Measurements from ENCODE around the gene TYROBP.
"Not testable (repeated sequence)": the region's sequence is repeated elsewhere in the genome, so short reads cannot be mapped to it uniquely, and the experiment has no call there.

Gene TYROBP

DNA sequence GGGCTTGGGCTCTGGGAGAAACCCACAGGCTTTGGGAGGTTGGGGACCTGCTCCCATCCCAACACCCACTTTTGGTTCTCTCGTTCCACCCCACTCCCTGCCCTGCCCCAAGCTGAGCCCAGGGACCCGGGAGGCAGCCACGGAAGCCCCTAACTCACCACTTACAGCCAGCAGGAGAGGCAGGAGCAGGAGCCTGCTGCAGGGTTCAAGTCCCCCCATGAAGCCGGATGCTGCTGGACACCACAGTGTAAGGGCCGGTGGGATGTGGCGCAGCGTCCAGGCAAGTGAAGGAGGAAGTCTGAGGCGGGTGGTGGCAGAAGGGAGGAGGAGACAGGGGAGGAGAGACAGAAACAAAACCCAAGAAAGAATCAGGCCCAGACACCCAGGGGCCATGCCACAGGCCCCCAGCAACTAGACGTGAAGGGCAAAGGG lies at the start of gene TYROBP:
Gene TYROBP, minus strand, starts transcription at position 286 of the 432 bp plus-strand sequence. Its CDS starts 67 bp downstream, at position 219.
- Histone ChIP-seq H3K36me3 (replicated peaks; ENCODE audit: insufficient read depth, low read length) (no peaks in the 10 kb centered on the region), H3K27me3 (replicated peaks; ENCODE audit: insufficient read depth, low read length) (peaks cover 50% of the 10 kb centered on the region), H3K9me2 (replicated peaks; ENCODE audit: insufficient read depth, low read length) (no peaks in the 10 kb centered on the region), H3K9me3 (replicated peaks; ENCODE audit: insufficient read depth, low read length) (no peaks in the 10 kb centered on the region), H3K4me2 (ENCODE audit: low read depth, low read length) (no peak within 1 kb of the TSS), H3K4me3 (ENCODE audit: low read length) (no peak within 1 kb of the TSS), H3K4me1 (ENCODE audit: low read length) (peaks cover 5% of the 10 kb centered on the region; the same call in 1 of the 2 replicates), H3K79me2 (ENCODE audit: low read length) (no peaks in the 10 kb centered on the region), H3K9ac (ENCODE audit: low read length) (no peak within 1 kb of the TSS), H3F3A (ENCODE audit: insufficient read depth, low read length) (no peaks in the 10 kb centered on the region; the same call in 1 of the 2 replicates), H4K20me1 (ENCODE audit: insufficient read depth, low read length) (no peaks in the 10 kb centered on the region), H2AFZ (ENCODE audit: low read length) (no peak within 1 kb of the TSS), H3K27ac (ENCODE audit: low read length) (no peak within 1 kb of the TSS)
- TF ChIP-seq, protein P1, sequence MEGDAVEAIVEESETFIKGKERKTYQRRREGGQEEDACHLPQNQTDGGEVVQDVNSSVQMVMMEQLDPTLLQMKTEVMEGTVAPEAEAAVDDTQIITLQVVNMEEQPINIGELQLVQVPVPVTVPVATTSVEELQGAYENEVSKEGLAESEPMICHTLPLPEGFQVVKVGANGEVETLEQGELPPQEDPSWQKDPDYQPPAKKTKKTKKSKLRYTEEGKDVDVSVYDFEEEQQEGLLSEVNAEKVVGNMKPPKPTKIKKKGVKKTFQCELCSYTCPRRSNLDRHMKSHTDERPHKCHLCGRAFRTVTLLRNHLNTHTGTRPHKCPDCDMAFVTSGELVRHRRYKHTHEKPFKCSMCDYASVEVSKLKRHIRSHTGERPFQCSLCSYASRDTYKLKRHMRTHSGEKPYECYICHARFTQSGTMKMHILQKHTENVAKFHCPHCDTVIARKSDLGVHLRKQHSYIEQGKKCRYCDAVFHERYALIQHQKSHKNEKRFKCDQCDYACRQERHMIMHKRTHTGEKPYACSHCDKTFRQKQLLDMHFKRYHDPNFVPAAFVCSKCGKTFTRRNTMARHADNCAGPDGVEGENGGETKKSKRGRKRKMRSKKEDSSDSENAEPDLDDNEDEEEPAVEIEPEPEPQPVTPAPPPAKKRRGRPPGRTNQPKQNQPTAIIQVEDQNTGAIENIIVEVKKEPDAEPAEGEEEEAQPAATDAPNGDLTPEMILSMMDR (IDR thresholded peaks at IDR 0.05; ENCODE audit: low read length), result no peak
- TF ChIP-seq EZH2phosphoT487 (IDR thresholded peaks at IDR 0.05; ENCODE audit: low read length), result no peak
- no peak for TF ChIP-seq EZH2 (optimal IDR thresholded peaks at IDR 0.05; ENCODE audit: low read depth, low read length)
- DNase-seq, result no peak

DNA sequence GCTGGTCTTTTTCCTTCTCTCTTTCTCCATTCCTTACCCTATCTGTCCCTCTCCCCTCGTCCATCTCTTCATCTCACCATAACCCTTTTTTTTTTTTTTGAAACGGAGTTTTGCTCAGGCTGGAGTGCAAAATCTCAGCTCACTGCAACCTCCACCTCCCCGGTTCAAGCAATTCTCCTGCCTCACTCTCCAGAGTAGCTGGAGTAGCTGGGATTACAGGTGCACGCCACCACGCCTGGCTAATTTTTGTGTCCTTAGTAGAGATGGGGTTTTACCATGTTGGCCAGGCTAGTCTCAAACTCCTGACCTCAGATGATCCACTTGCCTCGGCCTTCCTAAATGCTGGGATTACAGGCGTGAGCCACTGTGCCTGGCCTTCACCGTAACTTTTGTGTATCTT lies 49.3 kb upstream of the TYROBP start:
- not testable (repeated sequence) for H3K4me2 ChIP-seq (ENCODE audit: low read depth, low read length); H3K9me2 ChIP-seq (replicated peaks; ENCODE audit: insufficient read depth, low read length); H3K27ac ChIP-seq (ENCODE audit: low read length); H2AFZ ChIP-seq (ENCODE audit: low read length); H3K9me3 ChIP-seq (replicated peaks; ENCODE audit: insufficient read depth, low read length); H3K4me3 ChIP-seq (ENCODE audit: low read length); H3F3A ChIP-seq (ENCODE audit: insufficient read depth, low read length); H3K79me2 ChIP-seq (ENCODE audit: low read length); H3K36me3 ChIP-seq (replicated peaks; ENCODE audit: insufficient read depth, low read length); DNase-seq; H3K9ac ChIP-seq (ENCODE audit: low read length); H4K20me1 ChIP-seq (ENCODE audit: insufficient read depth, low read length); H3K4me1 ChIP-seq (ENCODE audit: low read length)
- H3K27me3 ChIP-seq (replicated peaks; ENCODE audit: insufficient read depth, low read length), result peaks cover 65% of the 10 kb centered on the region

DNA sequence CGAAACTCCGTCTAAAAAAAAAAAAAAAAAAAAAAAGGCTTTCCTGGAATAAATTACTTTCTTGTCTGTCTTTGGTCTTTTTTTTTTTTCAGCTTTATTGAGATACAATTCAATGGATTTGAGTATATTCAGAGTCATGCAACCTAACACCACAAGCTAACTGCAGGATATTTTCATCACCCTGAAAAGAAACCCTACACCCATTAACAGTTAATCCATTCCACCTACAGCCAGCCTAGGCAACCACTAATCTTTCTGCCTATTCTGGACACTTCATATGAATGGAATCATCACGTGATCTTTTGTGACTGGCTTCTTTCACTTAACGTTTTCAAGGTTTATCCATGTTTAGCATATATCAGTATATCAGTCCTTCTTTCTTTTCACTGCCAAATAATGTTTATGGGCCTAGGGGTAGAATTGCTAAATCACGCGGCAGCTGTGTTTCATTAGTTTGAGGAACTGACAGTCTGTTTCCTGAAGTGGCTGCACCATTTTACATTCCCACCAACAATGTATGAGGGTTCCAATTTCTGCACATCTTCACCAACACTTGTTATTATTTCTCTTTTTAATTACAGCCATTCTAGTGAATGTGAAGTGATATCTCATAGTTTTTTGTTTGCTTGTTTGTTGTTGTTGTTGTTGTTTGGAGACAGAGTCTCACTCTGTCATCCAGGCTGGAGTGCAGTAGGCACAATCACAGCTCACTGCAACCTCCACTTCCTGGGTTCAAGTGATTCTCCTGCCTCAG lies 48.0 kb upstream of the TYROBP start:
- Histone ChIP-seq H3K4me2 (ENCODE audit: low read depth, low read length) (no peak overlapping the region), H4K20me1 (ENCODE audit: insufficient read depth, low read length) (no peaks in the 10 kb centered on the region), H3K79me2 (ENCODE audit: low read length) (no peaks in the 10 kb centered on the region), H3K9me2 (replicated peaks; ENCODE audit: insufficient read depth, low read length) (no peaks in the 10 kb centered on the region), H3K4me1 (ENCODE audit: low read length) (no peaks in the 10 kb centered on the region), H3F3A (ENCODE audit: insufficient read depth, low read length) (no peaks in the 10 kb centered on the region), H3K27ac (ENCODE audit: low read length) (no peak overlapping the region), H3K9me3 (replicated peaks; ENCODE audit: insufficient read depth, low read length) (no peaks in the 10 kb centered on the region), H3K36me3 (replicated peaks; ENCODE audit: insufficient read depth, low read length) (no peaks in the 10 kb centered on the region), H2AFZ (ENCODE audit: low read length) (no peak overlapping the region), H3K27me3 (replicated peaks; ENCODE audit: insufficient read depth, low read length) (peaks cover 65% of the 10 kb centered on the region), H3K4me3 (ENCODE audit: low read length) (no peak overlapping the region), H3K9ac (ENCODE audit: low read length) (no peak overlapping the region)
- TF ChIP-seq, protein P1 (IDR thresholded peaks at IDR 0.05; ENCODE audit: low read length), result no peak
- TF ChIP-seq EZH2 (optimal IDR thresholded peaks at IDR 0.05; ENCODE audit: low read depth, low read length) (no peak), EZH2phosphoT487 (IDR thresholded peaks at IDR 0.05; ENCODE audit: low read length) (no peak)
- no peak for DNase-seq

DNA sequence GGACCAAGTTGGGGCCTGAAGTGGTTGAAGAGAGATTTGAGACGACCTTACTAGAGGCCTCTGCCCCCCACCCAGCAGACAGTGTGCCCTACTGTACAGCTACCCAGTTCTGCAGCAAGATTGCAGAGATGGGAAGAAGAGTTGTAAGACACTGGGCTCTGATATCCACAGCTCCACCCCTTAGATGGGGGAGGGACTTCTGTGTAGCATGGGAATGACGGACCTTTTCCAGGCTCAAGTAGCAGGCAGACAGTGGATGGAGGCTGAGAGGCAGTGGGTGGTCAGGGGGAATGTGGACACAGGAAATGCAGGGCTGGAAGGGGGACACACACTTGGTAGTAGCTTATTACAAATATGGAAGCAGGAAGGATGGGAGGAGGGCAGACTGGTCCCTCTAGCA lies 41.0 kb upstream of the TYROBP start:
- no peaks in the 10 kb centered on the region for H3K4me1 ChIP-seq (ENCODE audit: low read length)
- no peaks in the 10 kb centered on the region for H3K9me2 ChIP-seq (replicated peaks; ENCODE audit: insufficient read depth, low read length)
- H4K20me1 ChIP-seq (ENCODE audit: insufficient read depth, low read length), result no peaks in the 10 kb centered on the region
- H3F3A ChIP-seq (ENCODE audit: insufficient read depth, low read length), result no peaks in the 10 kb centered on the region
- H3K79me2 ChIP-seq (ENCODE audit: low read length), result no peaks in the 10 kb centered on the region
- H3K4me2 ChIP-seq (ENCODE audit: low read depth, low read length), result no peak overlapping the region
- TF ChIP-seq, protein P1 (IDR thresholded peaks at IDR 0.05; ENCODE audit: low read length), result no peak
- TF ChIP-seq EZH2phosphoT487 (IDR thresholded peaks at IDR 0.05; ENCODE audit: low read length) (no peak), EZH2 (optimal IDR thresholded peaks at IDR 0.05; ENCODE audit: low read depth, low read length) (no peak)
- no peak for DNase-seq
- H2AFZ ChIP-seq (ENCODE audit: low read length), result no peak overlapping the region
- no peak overlapping the region for H3K9ac ChIP-seq (ENCODE audit: low read length)
- H3K27ac ChIP-seq (ENCODE audit: low read length), result no peak overlapping the region
- H3K4me3 ChIP-seq (ENCODE audit: low read length), result no peak overlapping the region
- no peaks in the 10 kb centered on the region for H3K36me3 ChIP-seq (replicated peaks; ENCODE audit: insufficient read depth, low read length)
- H3K9me3 ChIP-seq (replicated peaks; ENCODE audit: insufficient read depth, low read length), result no peaks in the 10 kb centered on the region
- H3K27me3 ChIP-seq (replicated peaks; ENCODE audit: insufficient read depth, low read length), result peaks cover 45% of the 10 kb centered on the region

Data from MM.1S (cell line).